A673 (cell line): ENCODE measurements around the gene COPS9. TPM values are rescaled to one million over a fixed set of nuclear protein-coding genes. Genes with fewer than 3 reads are reported as not detected.

Experiments used
- BruUV-seq: library from RNA; stranded (reverse); fragments of 400-500 nt; replicated peaks from 2 replicates; lab custom pipeline; 2021; lab: Mats Ljungman, UMichigan
- CTCF ChIA-PET: fragments of 300-600 bp; sonication (Branson Sonifier 250); formaldehyde crosslinking; loops from one replicate; lab custom pipeline; 2022; ENCODE audit warnings: antibody characterized with exemption; lab: Charles Lee
- POLR2A ChIA-PET: fragments of 300-600 bp; sonication (Branson Sonifier 250); formaldehyde crosslinking; loops from one replicate; lab custom pipeline; 2022; ENCODE audit warnings: antibody characterized with exemption; ENCODE audit not compliant: low non-redundant PET; lab: Charles Lee
- DNase-seq: peaks from one replicate; pipeline ENCODE4 v3.0.0-alpha.2; 2015; ENCODE audit warnings: low spot score
- H3K27ac ChIP-seq: fragments of 200-600 bp; sonication (generic); 2 replicates; pipeline ENCODE4 v1.5.1; 2016; ENCODE audit warnings: mixed run types, low read depth, mild to moderate bottlenecking, mixed read lengths, antibody characterized with exemption, low read length; ENCODE audit not compliant: poor library complexity, severe bottlenecking
- H3K27me3 ChIP-seq: fragments of 200-600 bp; sonication (generic); replicated peaks from 2 replicates; pipeline ENCODE4 v1.6.1; 2017; ENCODE audit warnings: mixed run types, low read depth, mild to moderate bottlenecking, mixed read lengths, antibody characterized with exemption, low read length; ENCODE audit not compliant: insufficient read depth, poor library complexity
- H3K36me3 ChIP-seq: fragments of 200-600 bp; sonication (generic); 2 replicates; pipeline ENCODE4 v1.6.1; 2016; ENCODE audit warnings: mixed run types, mild to moderate bottlenecking, mixed read lengths, antibody characterized with exemption, low read length; ENCODE audit not compliant: insufficient read depth, poor library complexity, severe bottlenecking
- H3K4me1 ChIP-seq: fragments of 200-600 bp; sonication (generic); 2 replicates; pipeline ENCODE4 v1.6.1; 2017; ENCODE audit warnings: mixed run types, mild to moderate bottlenecking, mixed read lengths, antibody characterized with exemption, low read length; ENCODE audit not compliant: insufficient read depth, poor library complexity, severe bottlenecking
- H3K4me3 ChIP-seq: fragments of 200-600 bp; sonication (generic); 2 replicates; pipeline ENCODE4 v1.5.1; 2016; ENCODE audit warnings: low read depth, mixed run types, mild to moderate bottlenecking, mixed read lengths, low read length; ENCODE audit not compliant: poor library complexity, severe bottlenecking
- H3K9me3 ChIP-seq: fragments of 200-600 bp; sonication (generic); 2 replicates; pipeline ENCODE4 v1.6.1; 2016; ENCODE audit warnings: mixed run types, low read depth, mild to moderate bottlenecking, mixed read lengths, antibody characterized with exemption, low read length; ENCODE audit not compliant: poor library complexity, severe bottlenecking
- EZH2 ChIP-seq: fragments of 200-600 bp; sonication (generic); IDR thresholded peaks from 2 replicates; pipeline ENCODE4 v1.6.1; 2017; ENCODE audit warnings: borderline replicate concordance, low read depth, mild to moderate bottlenecking, mixed read lengths, antibody characterized with exemption, low read length; ENCODE audit not compliant: poor library complexity, severe bottlenecking
- intact Hi-C: fragments of 100-400 bp; cut with micrococcal nuclease; formaldehyde crosslinking; loops from one replicate; pipeline ENCODE4 v1.10.0; 2022; ENCODE audit not compliant: unreplicated experiment
- total RNA-seq: library from RNA; stranded (reverse); gene quantifications from 2 replicates; pipeline ENCODE4 v1.2.3, GENCODE V29; 2021
- TF ChIP-seq, protein P1 (sequence below): fragments of 300-800, 200-600 bp; sonication (generic); conservative IDR thresholded peaks from 2 replicates; pipeline ENCODE4 v1.5.1; 2017; ENCODE audit warnings: low read depth, mild to moderate bottlenecking, antibody characterized with exemption, low read length, moderate library complexity, mixed read lengths

COPS9 gene
- total RNA-seq, 1 experiment from 2014 or later: 136 TPM

GRCh38 chr2:240160291-240161086, 24.4 kb upstream of the COPS9 start:
- DNase-seq: no peak
- H3K27ac ChIP-seq: no peak overlapping the region
- no peaks in the 10 kb centered on the region for H3K4me1 ChIP-seq
- H3K4me3 ChIP-seq: no peak overlapping the region
- no peaks in the 10 kb centered on the region for H3K27me3 ChIP-seq
- CTCF ChIA-PET: no interaction called here
- POLR2A ChIA-PET: no interaction called here
- no peaks in the 10 kb centered on the region for H3K9me3 ChIP-seq
- no TSS peak for BruUV-seq
- intact Hi-C loops: no loop called here
- H3K36me3 ChIP-seq: no peaks in the 10 kb centered on the region
- TF ChIP-seq, protein P1, sequence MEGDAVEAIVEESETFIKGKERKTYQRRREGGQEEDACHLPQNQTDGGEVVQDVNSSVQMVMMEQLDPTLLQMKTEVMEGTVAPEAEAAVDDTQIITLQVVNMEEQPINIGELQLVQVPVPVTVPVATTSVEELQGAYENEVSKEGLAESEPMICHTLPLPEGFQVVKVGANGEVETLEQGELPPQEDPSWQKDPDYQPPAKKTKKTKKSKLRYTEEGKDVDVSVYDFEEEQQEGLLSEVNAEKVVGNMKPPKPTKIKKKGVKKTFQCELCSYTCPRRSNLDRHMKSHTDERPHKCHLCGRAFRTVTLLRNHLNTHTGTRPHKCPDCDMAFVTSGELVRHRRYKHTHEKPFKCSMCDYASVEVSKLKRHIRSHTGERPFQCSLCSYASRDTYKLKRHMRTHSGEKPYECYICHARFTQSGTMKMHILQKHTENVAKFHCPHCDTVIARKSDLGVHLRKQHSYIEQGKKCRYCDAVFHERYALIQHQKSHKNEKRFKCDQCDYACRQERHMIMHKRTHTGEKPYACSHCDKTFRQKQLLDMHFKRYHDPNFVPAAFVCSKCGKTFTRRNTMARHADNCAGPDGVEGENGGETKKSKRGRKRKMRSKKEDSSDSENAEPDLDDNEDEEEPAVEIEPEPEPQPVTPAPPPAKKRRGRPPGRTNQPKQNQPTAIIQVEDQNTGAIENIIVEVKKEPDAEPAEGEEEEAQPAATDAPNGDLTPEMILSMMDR: no peak
- TF ChIP-seq EZH2: no peak

GRCh38 chr2:240159251-240159839, 23.2 kb upstream of the COPS9 start:
- no peak for TF ChIP-seq EZH2
- TF ChIP-seq, protein P1: no peak
- POLR2A ChIA-PET: no interaction called here

DNA sequence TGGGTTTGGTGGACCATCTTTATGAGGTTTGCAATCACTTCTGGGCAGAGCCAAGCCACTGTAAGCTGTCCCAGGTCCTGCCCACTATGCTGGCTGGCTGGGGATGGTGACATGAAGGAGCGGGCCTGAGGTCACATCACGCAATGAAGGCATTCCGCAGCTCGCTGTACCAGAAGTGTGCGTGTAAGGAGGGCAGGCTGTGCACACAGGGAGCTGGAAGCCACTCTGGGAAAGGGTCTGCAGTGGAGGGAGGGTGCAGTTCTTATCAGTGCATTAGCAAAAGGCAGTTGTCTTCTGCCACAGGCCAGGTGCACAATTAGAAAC, 21.0 kb upstream of the COPS9 start:
- BruUV-seq: no TSS peak
- no peaks in the 10 kb centered on the region for H3K36me3 ChIP-seq
- H3K4me3 ChIP-seq: no peak overlapping the region
- no peak for DNase-seq
- intact Hi-C loops: no loop called here
- H3K4me1 ChIP-seq: no peaks in the 10 kb centered on the region
- ChIA-PET CTCF (no interaction called here), POLR2A (no interaction called here)
- TF ChIP-seq, protein P1: no peak
- TF ChIP-seq EZH2: no peak
- no peak overlapping the region for H3K27ac ChIP-seq
- peaks cover 7% of the 10 kb centered on the region for H3K27me3 ChIP-seq
- no peaks in the 10 kb centered on the region for H3K9me3 ChIP-seq

More at GRCh38 chr2:240159251-240159839, 23.2 kb upstream of the COPS9 start:
- Histone ChIP-seq H3K9me3 (no peaks in the 10 kb centered on the region), H3K36me3 (no peaks in the 10 kb centered on the region), H3K4me1 (no peaks in the 10 kb centered on the region), H3K27me3 (no peaks in the 10 kb centered on the region), H3K27ac (no peak overlapping the region), H3K4me3 (no peak overlapping the region)
- CTCF ChIA-PET: interaction anchor here (0.6 kb wide), 1 partner anchor 99 kb away, joined by 4 read pairs; no protein-coding TSS in a partner anchor
- BruUV-seq: no TSS peak
- intact Hi-C loops: no loop called here
- DNase-seq: no peak
